ENCODE results near the gene ZSCAN23.

DNA sequence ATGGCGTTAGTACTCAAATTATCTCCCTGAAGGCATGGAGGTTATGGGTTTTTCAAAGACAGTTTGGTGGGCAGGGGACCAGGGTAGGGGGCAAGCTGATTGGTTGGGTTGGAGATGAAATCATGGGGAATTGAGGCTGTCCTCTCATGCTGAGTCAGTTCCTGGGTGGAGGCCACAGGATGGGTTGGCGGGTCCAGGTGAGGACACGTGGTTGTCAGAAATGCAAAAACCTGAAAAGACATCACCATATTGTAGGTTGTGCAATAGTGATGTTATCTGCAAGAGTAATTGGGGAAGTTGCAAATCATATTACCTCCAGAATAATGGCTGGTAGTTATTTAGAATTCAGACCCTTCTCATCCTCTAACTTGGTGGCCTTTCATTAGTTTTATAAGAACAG lies 42.2 kb upstream of the ZSCAN23 start:
- TF ChIP-seq, protein P1, sequence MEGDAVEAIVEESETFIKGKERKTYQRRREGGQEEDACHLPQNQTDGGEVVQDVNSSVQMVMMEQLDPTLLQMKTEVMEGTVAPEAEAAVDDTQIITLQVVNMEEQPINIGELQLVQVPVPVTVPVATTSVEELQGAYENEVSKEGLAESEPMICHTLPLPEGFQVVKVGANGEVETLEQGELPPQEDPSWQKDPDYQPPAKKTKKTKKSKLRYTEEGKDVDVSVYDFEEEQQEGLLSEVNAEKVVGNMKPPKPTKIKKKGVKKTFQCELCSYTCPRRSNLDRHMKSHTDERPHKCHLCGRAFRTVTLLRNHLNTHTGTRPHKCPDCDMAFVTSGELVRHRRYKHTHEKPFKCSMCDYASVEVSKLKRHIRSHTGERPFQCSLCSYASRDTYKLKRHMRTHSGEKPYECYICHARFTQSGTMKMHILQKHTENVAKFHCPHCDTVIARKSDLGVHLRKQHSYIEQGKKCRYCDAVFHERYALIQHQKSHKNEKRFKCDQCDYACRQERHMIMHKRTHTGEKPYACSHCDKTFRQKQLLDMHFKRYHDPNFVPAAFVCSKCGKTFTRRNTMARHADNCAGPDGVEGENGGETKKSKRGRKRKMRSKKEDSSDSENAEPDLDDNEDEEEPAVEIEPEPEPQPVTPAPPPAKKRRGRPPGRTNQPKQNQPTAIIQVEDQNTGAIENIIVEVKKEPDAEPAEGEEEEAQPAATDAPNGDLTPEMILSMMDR (IDR thresholded peaks at IDR 0.05; ENCODE audit: insufficient read depth, low read length): no peak
- no peak for TF ChIP-seq GABPA (IDR thresholded peaks at IDR 0.05; ENCODE audit: low read depth)

All from HL-60 (cell line).